Testis (tissue), 2 donors: ENCODE measurements around the gene MPPED1.

Source experiments
- POLR2A ChIP-seq: fragments of 450-650 bp; IDR thresholded peaks from one replicate; pipeline ENCODE4 v1.6.1; 2017; ENCODE audit warnings: antibody characterized with exemption, mild to moderate bottlenecking, moderate library complexity
- TF ChIP-seq, protein P1 (sequence below), 3 experiments: fragments of 450-650 bp in 2 of 3; fragments of 200-600 bp in 1 of 3; sonication (generic) in 1 of 3; IDR thresholded peaks; one replicate each; pipeline ENCODE4 v1.5.1; 2016 to 2019; ENCODE audit warnings: antibody characterized with exemption in 3 of 3, mild to moderate bottlenecking in 2 of 3, moderate library complexity in 1 of 3

DNA sequence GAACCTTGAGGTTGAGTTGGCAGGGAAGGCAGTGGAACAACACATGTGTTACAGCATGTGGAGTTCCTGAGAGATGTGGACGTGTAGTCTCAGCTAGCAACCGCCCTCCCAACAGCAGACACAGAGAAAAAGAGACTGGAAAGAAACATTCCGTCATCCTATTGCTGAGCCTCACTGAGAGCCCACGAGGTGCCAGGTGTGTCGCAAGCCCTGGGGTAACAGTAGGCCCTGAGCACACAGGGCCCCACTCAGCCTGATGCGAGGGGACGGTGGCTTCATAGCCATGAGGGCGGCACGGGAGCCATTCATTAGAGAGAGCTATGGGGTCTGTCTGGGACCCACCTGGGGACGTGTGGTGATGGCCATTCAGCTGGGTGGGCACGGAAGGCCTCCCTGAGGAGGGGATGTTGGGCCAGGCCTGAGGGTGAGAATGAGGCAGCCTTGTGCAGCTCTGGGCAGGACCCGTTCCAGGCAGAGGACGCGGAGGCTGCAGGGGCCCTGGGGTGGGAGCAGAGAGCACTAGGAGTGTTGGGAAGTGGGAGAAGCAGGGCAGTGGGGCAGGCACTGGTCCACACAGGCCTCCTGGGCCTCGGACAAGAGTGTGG lies 26.2 kb downstream of the MPPED1 start:
- TF ChIP-seq, protein P1, sequence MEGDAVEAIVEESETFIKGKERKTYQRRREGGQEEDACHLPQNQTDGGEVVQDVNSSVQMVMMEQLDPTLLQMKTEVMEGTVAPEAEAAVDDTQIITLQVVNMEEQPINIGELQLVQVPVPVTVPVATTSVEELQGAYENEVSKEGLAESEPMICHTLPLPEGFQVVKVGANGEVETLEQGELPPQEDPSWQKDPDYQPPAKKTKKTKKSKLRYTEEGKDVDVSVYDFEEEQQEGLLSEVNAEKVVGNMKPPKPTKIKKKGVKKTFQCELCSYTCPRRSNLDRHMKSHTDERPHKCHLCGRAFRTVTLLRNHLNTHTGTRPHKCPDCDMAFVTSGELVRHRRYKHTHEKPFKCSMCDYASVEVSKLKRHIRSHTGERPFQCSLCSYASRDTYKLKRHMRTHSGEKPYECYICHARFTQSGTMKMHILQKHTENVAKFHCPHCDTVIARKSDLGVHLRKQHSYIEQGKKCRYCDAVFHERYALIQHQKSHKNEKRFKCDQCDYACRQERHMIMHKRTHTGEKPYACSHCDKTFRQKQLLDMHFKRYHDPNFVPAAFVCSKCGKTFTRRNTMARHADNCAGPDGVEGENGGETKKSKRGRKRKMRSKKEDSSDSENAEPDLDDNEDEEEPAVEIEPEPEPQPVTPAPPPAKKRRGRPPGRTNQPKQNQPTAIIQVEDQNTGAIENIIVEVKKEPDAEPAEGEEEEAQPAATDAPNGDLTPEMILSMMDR (IDR thresholded peaks at IDR 0.05) = no peak
- no peak for TF ChIP-seq POLR2A
